ENCODE results near the gene MYCBP2.

- TF ChIP-seq CTCF (conservative IDR thresholded peaks at IDR 0.05; ENCODE audit: low read depth, low read length) (no peak), EZH2phosphoT487 (IDR thresholded peaks at IDR 0.05; ENCODE audit: borderline replicate concordance, low read length) (no peak)
Observed at GRCh38 chr13:77326905-77327604, at the start of gene MYCBP2.
